Measurements from ENCODE around the gene TFAP2E.

- TF ChIP-seq, protein P1, sequence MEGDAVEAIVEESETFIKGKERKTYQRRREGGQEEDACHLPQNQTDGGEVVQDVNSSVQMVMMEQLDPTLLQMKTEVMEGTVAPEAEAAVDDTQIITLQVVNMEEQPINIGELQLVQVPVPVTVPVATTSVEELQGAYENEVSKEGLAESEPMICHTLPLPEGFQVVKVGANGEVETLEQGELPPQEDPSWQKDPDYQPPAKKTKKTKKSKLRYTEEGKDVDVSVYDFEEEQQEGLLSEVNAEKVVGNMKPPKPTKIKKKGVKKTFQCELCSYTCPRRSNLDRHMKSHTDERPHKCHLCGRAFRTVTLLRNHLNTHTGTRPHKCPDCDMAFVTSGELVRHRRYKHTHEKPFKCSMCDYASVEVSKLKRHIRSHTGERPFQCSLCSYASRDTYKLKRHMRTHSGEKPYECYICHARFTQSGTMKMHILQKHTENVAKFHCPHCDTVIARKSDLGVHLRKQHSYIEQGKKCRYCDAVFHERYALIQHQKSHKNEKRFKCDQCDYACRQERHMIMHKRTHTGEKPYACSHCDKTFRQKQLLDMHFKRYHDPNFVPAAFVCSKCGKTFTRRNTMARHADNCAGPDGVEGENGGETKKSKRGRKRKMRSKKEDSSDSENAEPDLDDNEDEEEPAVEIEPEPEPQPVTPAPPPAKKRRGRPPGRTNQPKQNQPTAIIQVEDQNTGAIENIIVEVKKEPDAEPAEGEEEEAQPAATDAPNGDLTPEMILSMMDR (IDR thresholded peaks at IDR 0.05): no peak
- no peak for TF ChIP-seq ZFX (IDR thresholded peaks at IDR 0.05; ENCODE audit: borderline replicate concordance)
Observed at GRCh38 chr1:35587736-35588135, 14.6 kb downstream of the TFAP2E start.

All from 22Rv1 (cell line).